HEK293T (cell line): ENCODE results near the gene BCOR.

Source experiments
- CTCF ChIA-PET: fragments of 350-600 bp; formaldehyde crosslinking; extraction: SDS; loops from one replicate; lab custom pipeline; 2021; ENCODE audit warnings: antibody characterized with exemption, inconsistent platforms; lab: Yijun Ruan, JAX
- POLR2A ChIA-PET: fragments of 350-600 bp; formaldehyde crosslinking; extraction: SDS; loops from one replicate; lab custom pipeline; 2020; ENCODE audit warnings: antibody characterized with exemption, inconsistent platforms; lab: Yijun Ruan, JAX
- DNase-seq: peaks from one replicate; pipeline ENCODE4 v3.0.0; 2012; ENCODE audit warnings: mixed read lengths; ENCODE audit errors: extremely low spot score
- ARNT ChIP-seq: fragments of 450-650 bp; IDR thresholded peaks from 2 replicates; pipeline ENCODE4 v1.6.1; 2017; ENCODE audit warnings: mild to moderate bottlenecking
- BHLHE40 ChIP-seq: fragments of 450-650 bp; IDR thresholded peaks from 2 replicates; pipeline ENCODE4 v1.6.1; 2016; ENCODE audit warnings: mild to moderate bottlenecking, moderate library complexity, borderline replicate concordance
- CTBP1 ChIP-seq: fragments of 450-650 bp; IDR thresholded peaks from 2 replicates; pipeline ENCODE4 v1.6.1; 2016; ENCODE audit warnings: borderline replicate concordance
- ELF4 ChIP-seq: fragments of 450-650 bp; IDR thresholded peaks from 2 replicates; pipeline ENCODE4 v1.6.1; 2017; ENCODE audit warnings: antibody characterized with exemption
- FOXA1 ChIP-seq: fragments of 450-650 bp; IDR thresholded peaks from 2 replicates; pipeline ENCODE4 v1.6.1; 2016; ENCODE audit warnings: mild to moderate bottlenecking
- FOXK2 ChIP-seq: fragments of 450-650 bp; IDR thresholded peaks from 2 replicates; pipeline ENCODE4 v1.6.1; 2016; ENCODE audit warnings: mild to moderate bottlenecking
- FOXM1 ChIP-seq: fragments of 450-650 bp; IDR thresholded peaks from 2 replicates; pipeline ENCODE4 v1.6.1; 2017; ENCODE audit warnings: mild to moderate bottlenecking, borderline replicate concordance
- HDGF ChIP-seq: fragments of 450-650 bp; IDR thresholded peaks from 2 replicates; pipeline ENCODE4 v1.6.1; 2017; ENCODE audit warnings: antibody characterized with exemption, borderline replicate concordance
- L3MBTL2 ChIP-seq: fragments of 450-650 bp; conservative IDR thresholded peaks from 2 replicates; pipeline ENCODE4 v1.6.1; 2016; ENCODE audit warnings: mild to moderate bottlenecking
- LEF1 ChIP-seq: fragments of 450-650 bp; IDR thresholded peaks from 2 replicates; pipeline ENCODE4 v1.6.1; 2017; ENCODE audit warnings: mild to moderate bottlenecking, borderline replicate concordance
- NFRKB ChIP-seq: fragments of 450-650 bp; IDR thresholded peaks from 2 replicates; pipeline ENCODE4 v1.6.1; 2016; ENCODE audit warnings: mild to moderate bottlenecking, moderate library complexity
- PKNOX1 ChIP-seq: fragments of 450-650 bp; IDR thresholded peaks from 2 replicates; pipeline ENCODE4 v1.6.1; 2016
- SP1 ChIP-seq: fragments of 450-650 bp; IDR thresholded peaks from 2 replicates; pipeline ENCODE4 v1.6.1; 2017
- SUZ12 ChIP-seq: fragments of 450-650 bp; IDR thresholded peaks from 2 replicates; pipeline ENCODE4 v1.6.1; 2016; ENCODE audit warnings: mild to moderate bottlenecking
- TARDBP ChIP-seq: fragments of 450-650 bp; IDR thresholded peaks from 2 replicates; pipeline ENCODE4 v1.6.1; 2016
- ZNF384 ChIP-seq: fragments of 450-650 bp; IDR thresholded peaks from 2 replicates; pipeline ENCODE4 v1.6.1; 2016

The BCOR gene

DNA sequence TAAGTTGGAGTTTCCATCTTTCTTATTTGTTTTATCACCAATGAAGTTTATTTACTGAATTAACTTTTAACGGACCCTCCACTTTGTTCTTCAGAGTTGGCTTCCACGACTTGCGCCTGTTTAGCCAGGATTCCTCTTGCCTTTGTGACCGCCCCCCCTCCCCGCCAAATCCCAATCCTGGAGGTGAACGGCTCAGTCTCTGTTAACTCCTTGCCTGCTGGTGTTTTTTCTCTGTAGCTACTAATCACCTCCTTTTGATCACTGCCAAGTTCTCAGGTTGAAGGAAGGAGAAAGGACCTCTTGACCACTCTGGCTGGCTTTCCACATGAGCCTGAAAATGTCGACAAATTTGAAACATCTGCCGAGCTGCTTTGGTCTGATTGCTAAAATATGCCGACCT lies 46.8 kb upstream of the BCOR start:
- no peak for DNase-seq
- CTCF ChIA-PET, result no interaction called here
- TF ChIP-seq HDGF (no peak), LEF1 (no peak), ARNT (no peak), FOXM1 (no peak), NFRKB (no peak), ELF4 (no peak), SUZ12 (no peak), FOXA1 (no peak), L3MBTL2 (no peak), TARDBP (no peak), BHLHE40 (no peak), PKNOX1 (no peak), ZNF384 (no peak), SP1 (no peak), CTBP1 (no peak), FOXK2 (no peak)
- POLR2A ChIA-PET, result interaction anchor here (0.6 to 2.9 kb wide), 11 partner anchors 9 to 311 kb away, joined by 3 to 24 read pairs (median 3); partner anchors contain the start of gene BCOR

- no peak for DNase-seq
- POLR2A ChIA-PET, result interaction anchor here (1.0 to 2.9 kb wide), 5 partner anchors 9 to 45 kb away, joined by 3 to 24 read pairs (median 7); no protein-coding TSS in a partner anchor
- CTCF ChIA-PET, result no interaction called here
- TF ChIP-seq FOXK2 (no peak), FOXM1 (no peak), ZNF384 (no peak), BHLHE40 (no peak), NFRKB (no peak), TARDBP (no peak), HDGF (no peak), L3MBTL2 (no peak), SUZ12 (no peak), LEF1 (no peak), ELF4 (no peak), SP1 (no peak), ARNT (no peak), FOXA1 (no peak)
Measured at GRCh38 chrX:40143987-40144386, 46.2 kb upstream of the BCOR start.

GRCh38 chrX:40143001-40143400 lies 45.2 kb upstream of the BCOR start:
- ChIA-PET POLR2A (no interaction called here), CTCF (interaction anchor here (0.6 kb wide), 1 partner anchor 328 kb away, joined by 3 read pairs; no protein-coding TSS in a partner anchor)
- DNase-seq, result no peak
- TF ChIP-seq SUZ12, result no peak
- TF ChIP-seq ELF4, result no peak
- no peak for TF ChIP-seq SP1
- no peak for TF ChIP-seq TARDBP
- TF ChIP-seq PKNOX1, result no peak
- no peak for TF ChIP-seq L3MBTL2
- no peak for TF ChIP-seq HDGF

DNA sequence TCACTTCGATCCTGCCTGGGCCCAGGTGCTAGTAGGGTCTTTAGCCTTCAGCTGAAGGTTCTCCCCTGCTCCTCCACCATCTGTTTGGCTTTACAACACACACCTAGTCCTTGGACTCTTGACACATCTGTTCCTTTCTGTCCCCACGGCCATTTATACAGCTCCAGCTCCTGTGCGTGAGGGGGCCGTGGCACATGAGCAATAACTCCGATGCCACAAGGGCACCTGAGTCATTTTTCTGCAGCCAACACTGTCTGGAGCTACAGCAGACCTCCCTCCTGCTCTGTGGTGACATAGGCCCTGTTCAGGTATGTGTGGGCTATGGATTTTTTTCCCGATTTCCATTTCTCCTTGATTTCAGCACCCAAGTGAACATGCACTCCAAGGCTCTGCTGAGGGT lies 44.7 kb upstream of the BCOR start:
- ChIA-PET POLR2A (interaction anchor here (1.3 to 1.6 kb wide), 2 partner anchors 11 to 32 kb away, joined by 4 to 5 read pairs; no protein-coding TSS in a partner anchor), CTCF (interaction anchor here (2.6 kb wide), 1 partner anchor 10 kb away, joined by 9 read pairs; no protein-coding TSS in a partner anchor)
- DNase-seq, result no peak
- TF ChIP-seq SUZ12 (no peak), ZNF384 (no peak), FOXM1 (no peak), NFRKB (no peak), CTBP1 (no peak), ARNT (no peak), TARDBP (no peak), PKNOX1 (no peak), BHLHE40 (no peak), SP1 (no peak), L3MBTL2 (no peak)

DNA sequence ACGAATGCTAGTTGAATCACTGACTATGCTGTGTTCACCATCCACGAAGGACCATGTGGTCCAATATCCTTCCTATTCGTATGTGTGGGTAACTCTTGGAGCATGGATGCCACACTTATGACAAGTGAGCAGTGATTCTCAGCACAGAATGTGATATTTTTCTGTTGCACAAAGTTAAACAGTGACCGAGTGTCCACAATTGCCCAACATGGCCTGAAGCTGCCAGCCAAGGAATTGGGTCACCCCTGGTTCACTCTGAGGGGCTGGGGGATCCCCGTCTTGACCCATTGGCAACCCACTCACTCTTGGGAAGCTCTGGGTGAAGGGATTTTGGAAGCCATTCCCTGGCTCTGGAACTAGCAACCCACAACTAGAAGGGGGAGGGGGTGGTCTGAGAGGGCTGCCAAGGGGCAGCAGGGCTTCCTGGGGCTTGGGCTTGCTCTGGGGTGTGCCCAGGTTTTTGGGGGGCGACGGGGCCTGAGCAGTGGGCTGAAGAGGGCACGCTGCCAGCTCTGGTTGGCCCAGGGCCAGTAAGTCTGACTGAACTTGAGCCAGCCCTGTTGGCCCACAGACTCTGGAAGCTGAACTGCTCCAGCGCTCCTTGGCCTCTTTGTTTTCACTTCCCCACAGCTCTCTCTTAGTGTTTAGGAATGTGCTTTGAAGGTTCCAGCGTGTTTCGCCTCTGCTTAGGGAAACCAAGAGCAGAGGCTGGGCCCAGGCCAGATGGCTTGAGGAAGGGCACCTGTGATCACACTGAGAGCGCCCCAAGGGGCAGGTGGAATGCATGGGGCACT lies 43.1 kb upstream of the BCOR start:
- ChIA-PET POLR2A (interaction anchor here (1.3 to 1.6 kb wide), 2 partner anchors 12 to 31 kb away, joined by 4 to 5 read pairs; no protein-coding TSS in a partner anchor), CTCF (interaction anchor here (0.7 to 2.6 kb wide), 2 partner anchors 11 to 391 kb away, joined by 3 to 9 read pairs; no protein-coding TSS in a partner anchor)
- no peak for DNase-seq
- TF ChIP-seq PKNOX1, result no peak
- no peak for TF ChIP-seq NFRKB
- TF ChIP-seq LEF1, result no peak

DNA sequence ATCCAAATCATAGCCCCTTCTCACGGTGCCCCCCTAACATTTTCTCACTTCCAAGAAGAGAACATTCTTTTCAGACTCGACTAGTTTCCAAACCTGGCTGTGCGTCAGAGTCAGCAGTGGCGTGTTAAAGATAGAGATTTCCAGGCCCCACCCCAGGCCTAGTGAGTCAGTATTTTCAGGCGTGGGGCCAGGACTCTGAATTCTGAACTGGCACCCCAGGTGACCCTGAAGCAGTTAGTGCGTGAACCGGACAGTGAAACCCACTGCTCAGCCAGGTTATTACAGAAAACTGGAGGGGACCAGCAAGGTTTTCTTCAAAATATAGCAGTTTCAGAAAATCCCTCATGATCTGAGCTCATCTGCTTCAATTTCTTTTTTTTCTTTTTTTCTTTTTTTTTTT lies 35.0 kb upstream of the BCOR start:
- DNase-seq, result no peak
- ChIA-PET POLR2A (no interaction called here), CTCF (interaction anchor here (0.7 kb wide), 2 partner anchors 18 to 1390 kb away, joined by 3 read pairs; no protein-coding TSS in a partner anchor)
- TF ChIP-seq ELF4 (no peak), PKNOX1 (no peak), BHLHE40 (no peak), FOXK2 (no peak), HDGF (no peak), CTBP1 (no peak), SUZ12 (no peak), LEF1 (no peak), L3MBTL2 (no peak), FOXM1 (no peak), SP1 (no peak), NFRKB (no peak)
